Aorta (tissue), 5 donors: Measurements from ENCODE around the gene CLEC16A. TPM values are rescaled to one million over a fixed set of nuclear protein-coding genes. Genes with fewer than 3 reads are reported as not detected.

Experiments
- ATAC-seq: fragments of 200-7000 bp; cut with Tn5 transposase; one replicate; pipeline ENCODE4 v1.9.1; 2022; ENCODE audit warnings: moderate library complexity; ENCODE audit not compliant: low FRiP score
- DNase-seq, 2 donors: peaks; one replicate each; pipeline ENCODE4 v3.0.0-alpha.2; 2020
- H3K27ac ChIP-seq, 2 donors: one replicate each; pipeline ENCODE4 v1.5.1; 2013; ENCODE audit warnings: low read length in 2 of 2, mild to moderate bottlenecking in 2 of 2, moderate library complexity in 2 of 2, control low read depth in 1 of 2, inconsistent platforms in 1 of 2, low read depth in 1 of 2
- H3K27me3 ChIP-seq, 2 donors: one replicate each; pipeline ENCODE4 v1.6.1; 2013; ENCODE audit warnings: control low read depth in 1 of 2, low read length in 1 of 2, mild to moderate bottlenecking in 1 of 2, moderate library complexity in 1 of 2; ENCODE audit not compliant: insufficient read depth in 2 of 2, control insufficient read depth in 1 of 2
- H3K36me3 ChIP-seq, 2 donors: one replicate each; pipeline ENCODE4 v1.6.1; 2013; ENCODE audit warnings: control low read depth in 1 of 2, low read length in 1 of 2, mild to moderate bottlenecking in 1 of 2; ENCODE audit not compliant: insufficient read depth in 2 of 2, control insufficient read depth in 1 of 2
- H3K4me1 ChIP-seq, 2 donors: one replicate each; pipeline ENCODE4 v1.6.1; 2013; ENCODE audit warnings: low read length in 2 of 2, control low read depth in 1 of 2, mild to moderate bottlenecking in 1 of 2, moderate library complexity in 1 of 2; ENCODE audit not compliant: insufficient read depth in 2 of 2, control insufficient read depth in 1 of 2
- H3K4me3 ChIP-seq, 2 donors: one replicate each; pipeline ENCODE4 v1.5.1; 2013; ENCODE audit warnings: low read length in 2 of 2, control low read depth in 1 of 2, mild to moderate bottlenecking in 1 of 2
- H3K9me3 ChIP-seq: one replicate; pipeline ENCODE4 v1.6.1; 2013; ENCODE audit warnings: mild to moderate bottlenecking, low read length; ENCODE audit not compliant: control insufficient read depth
- WGBS, 2 donors: extraction: QIAGEN DNeasy Blood & Tissue Kit; methylation state at CpG; one replicate each; pipeline ENCODE4 v1.1.7; 2013; 5-methylcytosine and 5-hydroxymethylcytosine counted together
- intact Hi-C, 2 donors: fragments of 100-400 bp; cut with DNase I; formaldehyde crosslinking; loops; one replicate each; pipeline versions ENCODE4 v1.14.2 to v1.15.0; 2022
- polyA plus RNA-seq, 2 donors: library from polyadenylated mRNA; stranded (reverse); fragments of 200-250 nt; gene quantifications; one replicate each; pipeline ENCODE4 v1.2.3, GENCODE V29; 2013
- total RNA-seq, 2 donors: library from RNA; stranded (reverse); fragmentation: NEBNext Ultra II Directional; extraction: Animal tissue kit (Norgen Biotek cat#: 25700); gene quantifications; one replicate each; pipeline ENCODE4 v1.2.1, GENCODE V29; 2021
- donor health status: healthy with polysubstance abuse.
- donor health status: Bipolar disorder and iron deficiency.
- donor health status: DM: no; HTN: no; CAD: no.
- donor health status: DM: no; HTN: no; CAD: no.
- donor health status: DM: yes; HTN: yes; CAD: no.

Gene CLEC16A
- total and polyA plus RNA-seq, 4 donors = 5.9 to 28.8 (median 19.0) TPM

DNA sequence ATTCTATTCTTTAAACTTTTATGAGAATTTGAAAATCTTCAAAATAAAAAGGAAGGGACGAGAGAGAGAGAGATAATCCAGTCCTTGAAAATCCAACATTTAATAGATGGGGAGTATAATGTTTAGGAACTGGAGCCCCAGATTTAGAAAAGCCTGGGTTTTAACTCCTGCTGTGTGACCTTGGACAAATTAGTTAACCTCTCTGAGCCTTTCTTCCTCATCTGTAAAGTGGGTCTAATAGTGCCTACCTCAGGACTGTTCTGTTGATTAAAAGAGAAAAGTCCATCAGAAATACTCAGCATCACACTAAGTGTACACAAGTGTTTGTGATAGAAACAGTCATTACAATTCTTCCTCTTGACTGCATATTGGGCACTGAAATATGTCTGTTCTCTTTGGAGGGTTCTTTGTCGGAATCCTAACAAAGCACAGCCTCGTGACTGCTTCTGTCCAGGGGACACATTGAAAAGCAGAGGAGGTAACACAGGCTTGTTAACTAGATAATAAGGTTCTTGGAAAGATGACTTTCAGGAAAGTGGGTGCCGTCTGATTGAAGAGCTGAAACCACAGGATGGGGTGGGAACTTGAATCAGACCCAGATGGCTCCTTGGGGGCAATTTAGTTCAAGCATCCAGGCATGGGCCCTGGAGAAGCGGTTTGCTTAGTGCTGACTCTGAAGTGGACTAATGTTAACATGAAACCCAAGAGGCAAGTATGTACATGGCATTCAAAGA is 128.2 kb downstream of the CLEC16A start:
- H3K4me3 ChIP-seq = no peak overlapping the region
- no peaks in the 10 kb centered on the region for H3K4me1 ChIP-seq
- H3K27ac ChIP-seq = no peak overlapping the region
- 75 to 88% methylated on average over 5 of the region's 5 CpGs for WGBS, 2 donors
- no peaks in the 10 kb centered on the region for H3K9me3 ChIP-seq
- intact Hi-C loops = no loop called here
- H3K36me3 ChIP-seq = no peaks in the 10 kb centered on the region
- ATAC-seq = no peak
- no peak for DNase-seq
- H3K27me3 ChIP-seq = no peaks in the 10 kb centered on the region

DNA sequence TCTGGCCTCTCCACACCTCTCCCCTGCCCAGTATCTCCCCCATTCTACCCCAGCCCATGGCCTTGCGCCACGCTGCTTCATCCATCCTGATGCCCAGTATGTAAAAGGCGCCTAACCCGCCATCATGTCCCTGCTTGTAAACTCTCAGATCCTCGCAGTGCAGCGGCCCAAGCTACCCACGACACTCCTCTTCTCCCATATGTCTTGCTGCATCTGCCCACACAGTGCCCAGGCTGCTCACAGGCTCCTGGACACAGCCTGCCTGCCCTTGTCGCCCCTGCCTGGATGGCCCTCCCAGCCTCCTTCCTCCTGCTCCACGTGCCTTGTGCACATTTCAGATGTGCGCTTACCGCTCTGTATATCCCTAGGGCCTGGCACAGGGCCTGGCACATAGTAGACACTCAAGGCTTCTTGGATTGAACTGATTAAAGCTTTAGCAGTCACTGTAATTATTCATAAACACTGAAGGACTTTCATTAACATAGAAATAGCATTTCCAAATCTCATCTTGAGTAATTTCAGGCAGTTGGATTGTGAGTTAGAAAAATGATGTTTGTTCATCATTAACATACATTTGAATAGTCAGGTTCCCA is 129.1 kb downstream of the CLEC16A start:
- Histone ChIP-seq H3K4me3 (no peak overlapping the region), H3K27ac (no peak overlapping the region), H3K9me3 (no peaks in the 10 kb centered on the region), H3K36me3 (no peaks in the 10 kb centered on the region), H3K27me3 (no peaks in the 10 kb centered on the region), H3K4me1 (no peaks in the 10 kb centered on the region)
- DNase-seq (peak in 1 of 2 donors; percentile 61), ATAC-seq (no peak)
- intact Hi-C loops = no loop called here
- WGBS, 2 donors = 95 to 97% methylated on average over 11 of the region's 11 CpGs

DNA sequence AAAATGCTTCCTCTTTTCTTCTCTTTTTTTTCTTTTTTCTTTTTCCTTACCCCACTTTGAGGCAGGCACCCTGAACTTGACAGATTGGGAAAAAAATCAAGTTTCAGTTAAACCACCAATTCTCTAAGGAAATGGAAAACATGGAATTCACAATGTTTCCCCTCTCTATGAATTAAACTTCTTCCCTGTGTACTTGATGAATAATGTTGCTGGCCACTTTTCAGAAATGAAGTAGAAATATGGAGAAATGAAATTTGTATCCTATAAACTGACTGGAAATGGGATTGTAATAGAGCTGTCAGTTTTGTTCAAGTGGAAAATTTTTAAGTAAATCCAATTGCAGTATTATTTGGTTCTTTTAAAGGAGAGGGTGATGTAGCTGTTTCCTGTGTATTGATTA is 129.8 kb downstream of the CLEC16A start:
- Histone ChIP-seq H3K4me3 (no peak overlapping the region), H3K27me3 (no peaks in the 10 kb centered on the region), H3K27ac (no peak overlapping the region), H3K36me3 (no peaks in the 10 kb centered on the region), H3K9me3 (no peaks in the 10 kb centered on the region), H3K4me1 (no peaks in the 10 kb centered on the region)
- ATAC-seq (no peak), DNase-seq (no peak)
- intact Hi-C loops = no loop called here

DNA sequence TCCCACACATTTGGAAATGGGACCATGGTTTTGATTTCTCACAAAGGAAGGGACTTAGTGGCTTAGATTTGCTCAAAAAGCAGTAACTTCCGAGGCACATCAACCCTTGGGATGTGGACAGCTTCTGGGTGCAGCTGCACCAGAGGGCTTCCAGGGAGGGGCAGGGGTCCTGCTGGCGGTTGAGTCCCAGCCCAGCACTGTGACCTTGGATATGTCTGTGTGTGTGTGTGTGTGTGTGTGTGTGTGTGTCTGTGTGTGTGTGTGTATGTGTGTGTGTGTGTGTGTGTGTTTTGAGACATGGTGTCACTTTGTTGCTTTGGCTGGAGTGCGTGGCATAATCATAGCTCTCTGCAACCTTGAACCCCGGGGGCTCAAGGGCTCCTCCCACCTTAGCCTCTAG is 130.8 kb downstream of the CLEC16A start:
- ATAC-seq = no peak
- no peaks in the 10 kb centered on the region for H3K4me1 ChIP-seq
- no peaks in the 10 kb centered on the region for H3K27me3 ChIP-seq
- H3K4me3 ChIP-seq = no peak overlapping the region
- intact Hi-C loops = no loop called here
- no peaks in the 10 kb centered on the region for H3K9me3 ChIP-seq
- WGBS, 2 donors = 81 to 89% methylated on average over 4 of the region's 4 CpGs
- no peak overlapping the region for H3K27ac ChIP-seq
- H3K36me3 ChIP-seq = no peaks in the 10 kb centered on the region
- DNase-seq = peak in 1 of 2 donors; percentile 51

DNA sequence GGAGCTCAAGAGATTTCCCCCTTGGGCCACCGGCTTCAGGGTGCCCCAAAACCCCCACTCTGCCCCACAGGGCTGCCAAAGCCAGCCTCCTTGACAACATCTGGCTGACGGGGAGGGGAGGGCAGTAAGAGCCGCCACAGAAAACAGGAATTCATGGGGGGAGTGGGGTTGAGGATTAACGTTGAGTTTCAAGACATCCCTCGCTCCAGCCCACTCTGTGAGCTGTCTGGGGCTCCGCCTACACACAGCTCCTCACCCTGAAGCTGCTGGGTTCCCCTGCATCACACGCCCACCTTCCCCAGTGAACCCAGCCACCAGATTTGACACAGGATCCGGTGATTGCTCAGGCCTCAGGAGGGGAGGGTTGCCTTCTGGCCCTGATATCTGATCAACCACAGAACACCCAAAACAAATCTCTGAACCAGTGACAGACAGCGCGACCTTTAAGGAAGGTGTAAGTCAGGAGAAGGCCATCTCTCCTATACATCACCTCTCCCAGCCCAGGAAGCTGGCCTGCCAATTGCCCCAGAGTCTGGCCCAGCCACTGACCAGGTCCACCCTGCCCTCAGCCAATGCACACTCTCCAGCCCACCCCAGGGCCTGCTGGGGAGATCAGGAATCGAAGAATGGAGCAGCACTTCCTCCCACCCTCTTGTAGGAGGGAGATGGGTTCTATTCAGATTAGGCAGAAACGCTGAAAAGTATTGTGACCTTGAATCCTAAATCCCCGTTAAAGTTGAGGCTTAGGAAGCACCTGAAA is 132.1 kb downstream of the CLEC16A start:
- peak in 1 of 2 donors; percentile 41 for DNase-seq
- Histone ChIP-seq H3K9me3 (no peaks in the 10 kb centered on the region), H3K4me1 (no peaks in the 10 kb centered on the region), H3K27me3 (no peaks in the 10 kb centered on the region), H3K36me3 (no peaks in the 10 kb centered on the region), H3K4me3 (no peak overlapping the region), H3K27ac (peak overlapping the region in 1 of 2 donors; percentile 8)
- 86 to 87% methylated on average over 13 of the region's 13 CpGs for WGBS, 2 donors
- ATAC-seq = no peak
- intact Hi-C loops = no loop called here

DNA sequence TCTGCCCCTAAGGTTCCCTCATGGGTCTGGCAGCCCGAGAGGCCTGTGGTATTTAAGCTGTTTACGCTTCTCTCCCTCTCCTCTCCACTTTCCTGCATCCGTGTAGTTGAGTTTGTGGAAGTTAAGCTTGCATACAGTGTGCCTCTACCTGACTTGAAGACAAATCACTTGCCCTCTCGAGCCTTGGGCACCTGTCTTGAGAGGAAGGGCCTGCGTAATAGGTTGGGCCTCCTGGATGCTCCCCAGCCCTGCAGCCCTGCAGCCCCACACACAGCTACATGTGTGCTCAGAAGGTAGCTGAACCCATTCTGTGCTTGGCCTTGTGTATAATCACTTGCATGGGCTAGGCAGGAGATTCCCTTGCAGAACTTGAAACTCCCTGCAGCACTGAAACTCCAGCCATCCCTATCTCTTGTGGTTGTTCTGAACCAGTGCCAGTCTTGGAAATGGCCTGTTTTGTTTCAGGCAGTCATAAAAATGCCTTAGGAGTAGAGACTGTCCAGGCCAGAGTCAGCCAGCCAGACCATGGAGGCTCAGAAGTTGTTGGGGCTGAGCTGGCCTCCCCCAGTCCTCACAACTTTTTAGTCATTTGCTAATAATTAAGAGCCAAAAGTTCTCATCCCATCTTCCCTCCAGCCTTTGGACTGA is 134.6 kb downstream of the CLEC16A start:
- 59 to 76% methylated on average over 5 of the region's 5 CpGs for WGBS, 2 donors
- Histone ChIP-seq H3K27me3 (no peaks in the 10 kb centered on the region), H3K4me1 (no peaks in the 10 kb centered on the region), H3K36me3 (no peaks in the 10 kb centered on the region), H3K9me3 (no peaks in the 10 kb centered on the region), H3K4me3 (no peak overlapping the region), H3K27ac (peak overlapping the region in 1 of 2 donors; percentile 61)
- intact Hi-C loops = no loop called here
- ATAC-seq = peak; percentile 80
- DNase-seq = peak; percentile 38 to 68

DNA sequence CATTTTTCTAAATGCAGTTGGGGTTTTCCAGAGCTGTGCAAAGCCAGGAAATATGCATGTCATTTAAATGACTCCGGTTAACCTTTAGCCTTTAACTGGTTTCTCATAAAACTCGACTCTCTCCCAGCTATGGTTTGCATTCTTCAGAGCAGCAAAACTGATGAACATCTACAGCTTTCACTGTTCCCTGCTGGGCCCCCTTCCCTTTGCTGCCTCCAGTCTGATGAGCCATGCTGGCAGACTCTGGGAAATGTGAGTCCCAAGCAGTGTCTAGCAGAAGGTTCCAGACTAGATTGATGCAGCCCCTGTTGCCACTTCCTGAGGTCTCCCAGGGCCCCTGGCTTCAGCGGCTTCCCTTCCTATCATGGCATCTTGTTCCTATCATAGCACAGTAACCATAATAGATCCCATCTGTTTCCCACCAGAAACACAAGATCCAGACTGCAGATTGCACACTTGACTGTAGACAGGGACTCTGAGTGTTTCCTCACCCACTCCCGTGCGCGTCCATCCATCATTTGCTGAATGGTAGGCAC is 135.4 kb downstream of the CLEC16A start:
- 61 to 72% methylated on average over 6 of the region's 6 CpGs for WGBS, 2 donors

DNA sequence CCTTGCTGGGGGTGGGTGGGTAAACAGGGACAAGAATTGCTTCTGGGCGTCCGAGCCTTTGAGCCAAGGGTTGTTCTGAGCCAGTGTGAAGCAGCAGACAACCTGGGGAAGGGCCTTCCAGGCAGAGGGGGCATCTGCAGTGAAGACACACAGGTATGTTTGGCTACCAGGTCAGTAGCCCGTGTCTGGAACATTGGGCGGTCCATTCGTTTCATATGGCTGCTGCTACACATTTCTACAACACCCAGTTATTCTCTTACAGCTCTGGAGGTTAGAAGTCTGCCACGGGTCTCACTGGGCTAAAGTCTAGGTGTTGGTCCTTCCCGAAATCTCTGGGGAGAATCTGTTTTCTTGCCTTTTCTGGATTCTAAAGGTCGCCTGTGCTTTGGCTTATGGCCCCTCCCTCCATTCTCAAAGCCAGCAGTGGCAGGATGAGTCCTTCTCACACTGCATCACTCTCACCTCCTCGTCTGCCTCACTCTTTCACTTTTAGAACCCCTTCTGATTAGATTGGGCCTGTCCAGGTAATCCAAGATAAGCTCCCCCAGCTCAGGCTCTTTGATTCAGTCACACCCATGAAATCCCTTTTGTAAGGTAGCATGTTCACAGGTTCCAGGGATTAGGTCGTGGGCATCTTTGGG is 136.1 kb downstream of the CLEC16A start:
- DNase-seq (no peak), ATAC-seq (no peak)
- H3K27ac ChIP-seq = peak overlapping the region in 1 of 2 donors; percentile 7
- H3K9me3 ChIP-seq = no peaks in the 10 kb centered on the region
- no peaks in the 10 kb centered on the region for H3K36me3 ChIP-seq
- H3K4me3 ChIP-seq = no peak overlapping the region
- intact Hi-C loops = no loop called here
- H3K27me3 ChIP-seq = no peaks in the 10 kb centered on the region
- WGBS, 2 donors = 78 to 87% methylated on average over 10 of the region's 10 CpGs
- H3K4me1 ChIP-seq = no peaks in the 10 kb centered on the region

More for the DNA sequence above, 135.4 kb downstream of the CLEC16A start:
- H3K27ac ChIP-seq = peak overlapping the region in 1 of 2 donors; percentile 7
- H3K36me3 ChIP-seq = no peaks in the 10 kb centered on the region
- no peaks in the 10 kb centered on the region for H3K4me1 ChIP-seq
- ATAC-seq (no peak), DNase-seq (peak in 1 of 2 donors; percentile 52)
- H3K9me3 ChIP-seq = no peaks in the 10 kb centered on the region
- H3K4me3 ChIP-seq = no peak overlapping the region
- H3K27me3 ChIP-seq = no peaks in the 10 kb centered on the region
- intact Hi-C loops = no loop called here
